ENCODE results near the gene ITGB1BP1.

The ITGB1BP1 gene

GRCh38 chr2:9428965-9429577 is 5.7 kb upstream of the ITGB1BP1 start:
- Histone ChIP-seq H3K9me3 (ENCODE audit: control insufficient read depth in 1 of 2, low read length in 2 of 2) (no peaks in the 10 kb centered on the region), H3K9ac (ENCODE audit: low read depth in 1 of 2, low read length in 2 of 2) (no peak overlapping the region), H3K4me1 (ENCODE audit: control insufficient read depth in 1 of 2, insufficient read depth in 2 of 2, low read length in 2 of 2) (peaks cover 10 to 11% of the 10 kb centered on the region in 2 donors), H3K27me3 (ENCODE audit: control insufficient read depth in 1 of 2, insufficient read depth in 2 of 2, low read length in 2 of 2) (no peaks in the 10 kb centered on the region), H3K4me3 (ENCODE audit: low read depth in 1 of 2, low read length in 2 of 2) (no peak overlapping the region), H3K36me3 (ENCODE audit: control insufficient read depth in 1 of 2, insufficient read depth in 2 of 2, low read length in 2 of 2) (peaks cover 21 to 45% of the 10 kb centered on the region in 2 donors), H3K27ac (ENCODE audit: low read depth, low read length) (no peak overlapping the region)

- Histone ChIP-seq H3K36me3 (ENCODE audit: control insufficient read depth in 1 of 2, insufficient read depth in 2 of 2, low read length in 2 of 2) (peaks cover 0 to 7% of the 10 kb centered on the region in 2 donors), H3K27me3 (ENCODE audit: control insufficient read depth in 1 of 2, insufficient read depth in 2 of 2, low read length in 2 of 2) (no peaks in the 10 kb centered on the region), H3K27ac (ENCODE audit: low read depth, low read length) (no peak overlapping the region), H3K4me1 (ENCODE audit: control insufficient read depth in 1 of 2, insufficient read depth in 2 of 2, low read length in 2 of 2) (peaks cover 19 to 24% of the 10 kb centered on the region in 2 donors), H3K4me3 (ENCODE audit: low read depth in 1 of 2, low read length in 2 of 2) (peak overlapping the region; percentile 98 to 99), H3K9me3 (ENCODE audit: control insufficient read depth in 1 of 2, low read length in 2 of 2) (no peaks in the 10 kb centered on the region), H3K9ac (ENCODE audit: low read depth in 1 of 2, low read length in 2 of 2) (peak overlapping the region; percentile 96 to 97)
These were observed 1.3 kb upstream of the ITGB1BP1 start for GRCh38 chr2:9424447-9425164.

- H3K4me1 ChIP-seq (ENCODE audit: control insufficient read depth in 1 of 2, insufficient read depth in 2 of 2, low read length in 2 of 2): peaks cover 19 to 24% of the 10 kb centered on the region in 2 donors
- H3K4me3 ChIP-seq (ENCODE audit: low read depth in 1 of 2, low read length in 2 of 2): peak overlapping the region; percentile 98 to 99
- H3K27ac ChIP-seq (ENCODE audit: low read depth, low read length): peak overlapping the region; percentile 90
- H3K9me3 ChIP-seq (ENCODE audit: control insufficient read depth in 1 of 2, low read length in 2 of 2): no peaks in the 10 kb centered on the region
- no peaks in the 10 kb centered on the region for H3K27me3 ChIP-seq (ENCODE audit: control insufficient read depth in 1 of 2, insufficient read depth in 2 of 2, low read length in 2 of 2)
- H3K36me3 ChIP-seq (ENCODE audit: control insufficient read depth in 1 of 2, insufficient read depth in 2 of 2, low read length in 2 of 2): peaks cover 0 to under 1% of the 10 kb centered on the region in 2 donors
- H3K9ac ChIP-seq (ENCODE audit: low read depth in 1 of 2, low read length in 2 of 2): peak overlapping the region; percentile 96 to 97
These were observed 569 bp upstream of the ITGB1BP1 start for GRCh38 chr2:9423922-9424272.

- H3K27me3 ChIP-seq (ENCODE audit: control insufficient read depth in 1 of 2, insufficient read depth in 2 of 2, low read length in 2 of 2): no peaks in the 10 kb centered on the region
- H3K27ac ChIP-seq (ENCODE audit: low read depth, low read length): peak overlapping the region; percentile 90
- no peaks in the 10 kb centered on the region for H3K9me3 ChIP-seq (ENCODE audit: control insufficient read depth in 1 of 2, low read length in 2 of 2)
- H3K4me3 ChIP-seq (ENCODE audit: low read depth in 1 of 2, low read length in 2 of 2): peak overlapping the region; percentile 98 to 99
- peaks cover 19 to 24% of the 10 kb centered on the region in 2 donors for H3K4me1 ChIP-seq (ENCODE audit: control insufficient read depth in 1 of 2, insufficient read depth in 2 of 2, low read length in 2 of 2)
- H3K36me3 ChIP-seq (ENCODE audit: control insufficient read depth in 1 of 2, insufficient read depth in 2 of 2, low read length in 2 of 2): peaks cover 0 to 2% of the 10 kb centered on the region in 2 donors
- peak overlapping the region; percentile 88 to 97 for H3K9ac ChIP-seq (ENCODE audit: low read depth in 1 of 2, low read length in 2 of 2)
These were observed 818 bp downstream of the ITGB1BP1 start for GRCh38 chr2:9422321-9423099.

- H3K27me3 ChIP-seq (ENCODE audit: control insufficient read depth in 1 of 2, insufficient read depth in 2 of 2, low read length in 2 of 2): no peaks in the 10 kb centered on the region
- H3K27ac ChIP-seq (ENCODE audit: low read depth, low read length): no peak overlapping the region
- H3K36me3 ChIP-seq (ENCODE audit: control insufficient read depth in 1 of 2, insufficient read depth in 2 of 2, low read length in 2 of 2): peaks cover 0 to 8% of the 10 kb centered on the region in 2 donors
- H3K4me3 ChIP-seq (ENCODE audit: low read depth in 1 of 2, low read length in 2 of 2): no peak overlapping the region
- no peak overlapping the region for H3K9ac ChIP-seq (ENCODE audit: low read depth in 1 of 2, low read length in 2 of 2)
- no peaks in the 10 kb centered on the region for H3K9me3 ChIP-seq (ENCODE audit: control insufficient read depth in 1 of 2, low read length in 2 of 2)
- H3K4me1 ChIP-seq (ENCODE audit: control insufficient read depth in 1 of 2, insufficient read depth in 2 of 2, low read length in 2 of 2): peaks cover 19 to 24% of the 10 kb centered on the region in 2 donors
These were observed 2.8 kb downstream of the ITGB1BP1 start for GRCh38 chr2:9420495-9420894.

GRCh38 chr2:9419541-9419940 is 3.8 kb downstream of the ITGB1BP1 start:
- Histone ChIP-seq H3K4me1 (ENCODE audit: control insufficient read depth in 1 of 2, insufficient read depth in 2 of 2, low read length in 2 of 2) (peaks cover 13 to 18% of the 10 kb centered on the region in 2 donors), H3K27me3 (ENCODE audit: control insufficient read depth in 1 of 2, insufficient read depth in 2 of 2, low read length in 2 of 2) (no peaks in the 10 kb centered on the region), H3K27ac (ENCODE audit: low read depth, low read length) (no peak overlapping the region), H3K4me3 (ENCODE audit: low read depth in 1 of 2, low read length in 2 of 2) (no peak overlapping the region), H3K36me3 (ENCODE audit: control insufficient read depth in 1 of 2, insufficient read depth in 2 of 2, low read length in 2 of 2) (peaks cover 0 to 8% of the 10 kb centered on the region in 2 donors), H3K9ac (ENCODE audit: low read depth in 1 of 2, low read length in 2 of 2) (no peak overlapping the region), H3K9me3 (ENCODE audit: control insufficient read depth in 1 of 2, low read length in 2 of 2) (no peaks in the 10 kb centered on the region)

- Histone ChIP-seq H3K27me3 (ENCODE audit: control insufficient read depth in 1 of 2, insufficient read depth in 2 of 2, low read length in 2 of 2) (no peaks in the 10 kb centered on the region), H3K27ac (ENCODE audit: low read depth, low read length) (no peak overlapping the region), H3K36me3 (ENCODE audit: control insufficient read depth in 1 of 2, insufficient read depth in 2 of 2, low read length in 2 of 2) (peaks cover 0 to 8% of the 10 kb centered on the region in 2 donors), H3K9me3 (ENCODE audit: control insufficient read depth in 1 of 2, low read length in 2 of 2) (no peaks in the 10 kb centered on the region), H3K4me1 (ENCODE audit: control insufficient read depth in 1 of 2, insufficient read depth in 2 of 2, low read length in 2 of 2) (peaks cover 6 to 12% of the 10 kb centered on the region in 2 donors), H3K9ac (ENCODE audit: low read depth in 1 of 2, low read length in 2 of 2) (no peak overlapping the region), H3K4me3 (ENCODE audit: low read depth in 1 of 2, low read length in 2 of 2) (no peak overlapping the region)
These were observed 4.6 kb downstream of the ITGB1BP1 start for GRCh38 chr2:9418746-9419145.

GRCh38 chr2:9417725-9418124 is 5.6 kb downstream of the ITGB1BP1 start:
- peaks cover 0 to 8% of the 10 kb centered on the region in 2 donors for H3K36me3 ChIP-seq (ENCODE audit: control insufficient read depth in 1 of 2, insufficient read depth in 2 of 2, low read length in 2 of 2)
- no peaks in the 10 kb centered on the region for H3K9me3 ChIP-seq (ENCODE audit: control insufficient read depth in 1 of 2, low read length in 2 of 2)
- H3K9ac ChIP-seq (ENCODE audit: low read depth in 1 of 2, low read length in 2 of 2): no peak overlapping the region
- H3K4me1 ChIP-seq (ENCODE audit: control insufficient read depth in 1 of 2, insufficient read depth in 2 of 2, low read length in 2 of 2): peaks cover 6 to 11% of the 10 kb centered on the region in 2 donors
- no peaks in the 10 kb centered on the region for H3K27me3 ChIP-seq (ENCODE audit: control insufficient read depth in 1 of 2, insufficient read depth in 2 of 2, low read length in 2 of 2)
- no peak overlapping the region for H3K27ac ChIP-seq (ENCODE audit: low read depth, low read length)
- no peak overlapping the region for H3K4me3 ChIP-seq (ENCODE audit: low read depth in 1 of 2, low read length in 2 of 2)

GRCh38 chr2:9416962-9417316 is 6.4 kb downstream of the ITGB1BP1 start:
- H3K36me3 ChIP-seq (ENCODE audit: control insufficient read depth in 1 of 2, insufficient read depth in 2 of 2, low read length in 2 of 2): peaks cover 0 to 11% of the 10 kb centered on the region in 2 donors
- no peak overlapping the region for H3K27ac ChIP-seq (ENCODE audit: low read depth, low read length)
- H3K27me3 ChIP-seq (ENCODE audit: control insufficient read depth in 1 of 2, insufficient read depth in 2 of 2, low read length in 2 of 2): no peaks in the 10 kb centered on the region
- no peak overlapping the region for H3K4me3 ChIP-seq (ENCODE audit: low read depth in 1 of 2, low read length in 2 of 2)
- H3K9ac ChIP-seq (ENCODE audit: low read depth in 1 of 2, low read length in 2 of 2): no peak overlapping the region
- peaks cover 1 to 4% of the 10 kb centered on the region in 2 donors for H3K4me1 ChIP-seq (ENCODE audit: control insufficient read depth in 1 of 2, insufficient read depth in 2 of 2, low read length in 2 of 2)
- H3K9me3 ChIP-seq (ENCODE audit: control insufficient read depth in 1 of 2, low read length in 2 of 2): no peaks in the 10 kb centered on the region

Measured in duodenal mucosa (tissue), 2 donors.